B cell (primary cell): ENCODE measurements around the gene OVCH1. TPM values are rescaled to one million over a fixed set of nuclear protein-coding genes. Genes with fewer than 3 reads are reported as not detected.

Experiments used
- ATAC-seq: fragments of 200-7000 bp; cut with Tn5 transposase; one replicate; pipeline ENCODE4 v1.10.0; 2021; ENCODE audit warnings: low read depth, mild to moderate bottlenecking, moderate number of reproducible peaks, moderate library complexity
- CTCF ChIA-PET: fragments of 350-600 bp; sonication (Branson Sonifier 250); formaldehyde crosslinking; loops from one replicate; lab custom pipeline; 2021; ENCODE audit warnings: antibody characterized with exemption, inconsistent platforms; lab: Charles Lee
- POLR2A ChIA-PET: fragments of 350-600 bp; sonication (Branson Sonifier 250); formaldehyde crosslinking; loops from one replicate; lab custom pipeline; 2021; ENCODE audit warnings: antibody characterized with exemption; lab: Charles Lee
- DNase-seq: peaks from one replicate; pipeline ENCODE4 v3.0.0; 2013
- H2AFZ ChIP-seq: 2 replicates; pipeline ENCODE4 v1.6.1; 2012; ENCODE audit warnings: mild to moderate bottlenecking, low read depth, low read length; ENCODE audit not compliant: insufficient read depth, poor library complexity, severe bottlenecking
- H3K27ac ChIP-seq, 2 donors: 1 replicate in 1 of 2; 2 replicates in 1 of 2; pipeline ENCODE4 v1.5.1; 2012 to 2013; ENCODE audit warnings: low read length in 2 of 2, mild to moderate bottlenecking in 2 of 2, moderate library complexity in 1 of 2
- H3K27me3 ChIP-seq, 4 experiments: fragments of 200-600 bp in 1 of 4; sonication (generic) in 1 of 4; replicated peaks in 1 of 4; 1 replicate in 2 of 4; 2 replicates in 2 of 4; pipeline versions ENCODE4 v1.6.1 to v1.7.0; 2013 to 2016; ENCODE audit warnings: low read length in 3 of 4, mild to moderate bottlenecking in 2 of 4, mixed read lengths in 1 of 4, moderate library complexity in 1 of 4; ENCODE audit not compliant: insufficient read depth in 4 of 4, control insufficient read depth in 3 of 4; ENCODE audit errors: control extremely low read depth in 1 of 4
- H3K36me3 ChIP-seq, 2 experiments: replicated peaks in 1 of 2; 1 replicate in 1 of 2; 2 replicates in 1 of 2; pipeline versions ENCODE4 v1.6.1 to v1.7.1; 2013; ENCODE audit warnings: low read length in 1 of 2; ENCODE audit not compliant: insufficient read depth in 2 of 2, control insufficient read depth in 1 of 2; ENCODE audit errors: control extremely low read depth in 1 of 2, extremely low read depth in 1 of 2
- H3K4me1 ChIP-seq, 2 donors: fragments of 200-600 bp in 1 of 2; sonication (generic) in 1 of 2; 1 replicate in 1 of 2; 2 replicates in 1 of 2; pipeline versions ENCODE4 v1.5.1 to v1.6.1; 2013 to 2017; ENCODE audit warnings: low read length in 2 of 2; ENCODE audit not compliant: control insufficient read depth in 2 of 2, insufficient read depth in 2 of 2
- H3K4me2 ChIP-seq: replicated peaks from 2 replicates; pipeline ENCODE3; 2012; ENCODE audit warnings: mild to moderate bottlenecking, low read depth, low read length; ENCODE audit not compliant: poor library complexity, severe bottlenecking
- H3K4me3 ChIP-seq, 5 experiments: fragments of 200-600 bp in 1 of 5; sonication (generic) in 1 of 5; 1 replicate in 3 of 5; 2 replicates in 2 of 5; pipeline versions ENCODE4 v1.5.1 to v1.7.0; 2011 to 2016; ENCODE audit warnings: low read length in 4 of 5, mild to moderate bottlenecking in 4 of 5, low read depth in 2 of 5, control low read depth in 1 of 5, moderate library complexity in 1 of 5; ENCODE audit not compliant: insufficient read depth in 1 of 5; ENCODE audit errors: control extremely low read depth in 1 of 5, extremely low read depth in 1 of 5
- H3K79me2 ChIP-seq: fragments of 200-600 bp; sonication (generic); one replicate; pipeline ENCODE4 v1.6.0; 2016; ENCODE audit warnings: low read length; ENCODE audit not compliant: control insufficient read depth, insufficient read depth
- H3K9ac ChIP-seq: fragments of 200-600 bp; sonication (generic); 2 replicates; pipeline ENCODE4 v1.6.1; 2017; ENCODE audit warnings: mild to moderate bottlenecking, low read length, moderate library complexity
- H3K9me3 ChIP-seq, 3 donors: one replicate each; pipeline versions ENCODE4 v1.6.1 to v1.7.1; 2013; ENCODE audit warnings: low read length in 2 of 3; ENCODE audit not compliant: control insufficient read depth in 2 of 3, insufficient read depth in 1 of 3; ENCODE audit errors: control extremely low read depth in 1 of 3
- H4K20me1 ChIP-seq: 2 replicates; pipeline ENCODE4 v1.6.0; 2012; ENCODE audit warnings: mild to moderate bottlenecking, low read length; ENCODE audit not compliant: insufficient read depth, control insufficient read depth, poor library complexity, severe bottlenecking
- H3K27ac Mint-ChIP-seq: one replicate; pipeline ENCODE4 v1.8.0; 2021; ENCODE audit warnings: mixed read lengths
- H3K27me3 Mint-ChIP-seq: one replicate; pipeline ENCODE4 v1.8.0; 2021; ENCODE audit warnings: mixed read lengths
- H3K4me1 Mint-ChIP-seq: one replicate; pipeline ENCODE4 v1.8.0; 2021; ENCODE audit warnings: mixed read lengths
- H3K4me3 Mint-ChIP-seq: one replicate; pipeline ENCODE4 v1.8.0; 2021; ENCODE audit warnings: mixed read lengths
- H3K9me3 Mint-ChIP-seq: one replicate; pipeline ENCODE4 v1.8.0; 2022; ENCODE audit warnings: mixed read lengths; ENCODE audit not compliant: insufficient read depth
- CTCF ChIP-seq: fragments of 200-600 bp; IDR thresholded peaks from one replicate; pipeline ENCODE4 v1.8.0; 2022; ENCODE audit warnings: antibody characterized with exemption, mild to moderate bottlenecking
- EZH2 ChIP-seq: IDR thresholded peaks from 2 replicates; pipeline ENCODE4 v1.6.1; 2012; ENCODE audit warnings: borderline replicate concordance, low read depth, mild to moderate bottlenecking, moderate library complexity, low read length; ENCODE audit not compliant: insufficient read depth, poor library complexity, severe bottlenecking
- WGBS: methylation state at CpG from one replicate; pipeline ENCODE4 v1.1.5; 2013; ENCODE audit warnings: missing lambda C conversion rate; ENCODE audit not compliant: insufficient coverage; 5-methylcytosine and 5-hydroxymethylcytosine counted together
- intact Hi-C: fragments of 100-400 bp; cut with micrococcal nuclease; formaldehyde crosslinking; loops from one replicate; pipeline ENCODE4 v1.10.0; 2022
- polyA plus RNA-seq: library from polyadenylated mRNA; depleted of rRNA; stranded (reverse); fragments of >200 nt; gene quantifications from 2 replicates; pipeline ENCODE4 v1.2.3, GENCODE V29; 2012
- total RNA-seq, 2 donors: library from RNA; stranded (reverse); fragments of 120-200 nt in 1 of 2; gene quantifications; 1 replicate in 1 of 2; 2 replicates in 1 of 2; pipeline versions ENCODE4 v1.2.3 to v1.2.4, GENCODE V29; 2013 to 2022

The OVCH1 gene
- total and polyA plus RNA-seq, 2 donors (not counting 1 experiment from before 2014, with no cell fraction given): not detected

- peaks cover 20% of the 10 kb centered on the region for H3K27me3 Mint-ChIP-seq
- DNase-seq (no peak), ATAC-seq (no peak)
- Histone ChIP-seq H3K79me2 (no peaks in the 10 kb centered on the region), H3K36me3 (no peaks in the 10 kb centered on the region), H2AFZ (no peak overlapping the region), H3K9ac (no peak overlapping the region), H3K27me3 (peaks cover 0 to 7% (median 3%) of the 10 kb centered on the region in 4 experiments), H3K27ac (no peak overlapping the region), H3K4me2 (no peak overlapping the region), H3K9me3 (peaks cover 0 to 1% (median 0%) of the 10 kb centered on the region in 3 donors), H3K4me3 (no peak overlapping the region), H3K4me1 (no peaks in the 10 kb centered on the region), H4K20me1 (no peaks in the 10 kb centered on the region)
- ChIA-PET CTCF (no interaction called here), POLR2A (no interaction called here)
- TF ChIP-seq EZH2: no peak
- no peak for TF ChIP-seq CTCF
- no peaks in the 10 kb centered on the region for H3K9me3 Mint-ChIP-seq
- no CpG with 5 or more reads among the region's 2 CpGs for WGBS
- H3K4me3 Mint-ChIP-seq: no peak overlapping the region
- H3K4me1 Mint-ChIP-seq: no peaks in the 10 kb centered on the region
- intact Hi-C loops: no loop called here
- no peak overlapping the region for H3K27ac Mint-ChIP-seq
Observed at GRCh38 chr12:29534935-29535334, 37.4 kb upstream of the OVCH1 start.

- WGBS: 75% methylated on average over 4 of the region's 4 CpGs
- TF ChIP-seq CTCF (no peak), EZH2 (no peak)
- H3K27me3 ChIP-seq: peaks cover 0 to 10% (median 4%) of the 10 kb centered on the region in 4 experiments
- no peak overlapping the region for H2AFZ ChIP-seq
- Mint-ChIP-seq H3K27me3 (peaks cover 20% of the 10 kb centered on the region), H3K4me1 (no peaks in the 10 kb centered on the region), H3K9me3 (no peaks in the 10 kb centered on the region), H3K27ac (no peak overlapping the region), H3K4me3 (no peak overlapping the region)
- ChIA-PET CTCF (interaction anchor here (1.4 kb wide), 1 partner anchor 16 kb away, joined by 3 read pairs; no protein-coding TSS in a partner anchor), POLR2A (no interaction called here)
- no peak for ATAC-seq
- no peak overlapping the region for H3K27ac ChIP-seq
- intact Hi-C loops: no loop called here
- H3K36me3 ChIP-seq: no peaks in the 10 kb centered on the region
- no peaks in the 10 kb centered on the region for H3K79me2 ChIP-seq
- H3K4me3 ChIP-seq: no peak overlapping the region
- H3K9ac ChIP-seq: no peak overlapping the region
- H3K4me2 ChIP-seq: no peak overlapping the region
- H4K20me1 ChIP-seq: no peaks in the 10 kb centered on the region
- H3K9me3 ChIP-seq: peaks cover 0 to 1% (median 0%) of the 10 kb centered on the region in 3 donors
- DNase-seq: no peak
- H3K4me1 ChIP-seq: no peaks in the 10 kb centered on the region
Observed at GRCh38 chr12:29533815-29534489, 36.5 kb upstream of the OVCH1 start.
